HG02840 (cell line): ENCODE data around the gene ZNF423.

Source experiments
- ATAC-seq: cut with Tn5 transposase; IDR thresholded peaks from one replicate; pipeline ENCODE4 v1.9.1; 2021; ENCODE audit warnings: mild to moderate bottlenecking, moderate library complexity, moderate number of reproducible peaks; ENCODE audit not compliant: unreplicated experiment, low FRiP score

ZNF423 gene

GRCh38 chr16:49850558-49851467 is 5.1 kb downstream of the ZNF423 start:
- no peak for ATAC-seq

GRCh38 chr16:49849754-49850108 is 6.2 kb downstream of the ZNF423 start:
- ATAC-seq, result no peak

- no peak for ATAC-seq
These were observed 6.7 kb downstream of the ZNF423 start for GRCh38 chr16:49849037-49849753.

- no peak for ATAC-seq
These were observed 7.4 kb downstream of the ZNF423 start for GRCh38 chr16:49848530-49848929.

GRCh38 chr16:49846800-49847199 is 9.1 kb downstream of the ZNF423 start:
- no peak for ATAC-seq

GRCh38 chr16:49844359-49844758 is 11.6 kb downstream of the ZNF423 start:
- ATAC-seq, result no peak

- no peak for ATAC-seq
These were observed 12.2 kb downstream of the ZNF423 start for GRCh38 chr16:49843758-49844157.

GRCh38 chr16:49842972-49843371 is 12.9 kb downstream of the ZNF423 start:
- ATAC-seq, result no peak

- ATAC-seq, result no peak
These were observed 16.7 kb downstream of the ZNF423 start for GRCh38 chr16:49839017-49839825.

GRCh38 chr16:49838441-49839016 is 17.4 kb downstream of the ZNF423 start:
- no peak for ATAC-seq

- no peak for ATAC-seq
These were observed 18.1 kb downstream of the ZNF423 start for GRCh38 chr16:49837688-49838410.

GRCh38 chr16:49836668-49837067 is 19.2 kb downstream of the ZNF423 start:
- no peak for ATAC-seq

GRCh38 chr16:49836218-49836617 is 19.7 kb downstream of the ZNF423 start:
- no peak for ATAC-seq

- no peak for ATAC-seq
These were observed 20.6 kb downstream of the ZNF423 start for GRCh38 chr16:49835161-49835777.

GRCh38 chr16:49834531-49835151 is 21.3 kb downstream of the ZNF423 start:
- ATAC-seq, result no peak

- ATAC-seq, result no peak
These were observed 21.9 kb downstream of the ZNF423 start for GRCh38 chr16:49833796-49834530.

- ATAC-seq, result no peak
These were observed 22.8 kb downstream of the ZNF423 start for GRCh38 chr16:49833085-49833484.

GRCh38 chr16:49832177-49832576 is 23.7 kb downstream of the ZNF423 start:
- no peak for ATAC-seq
